ENCODE data around the gene PUSL1.

Gene PUSL1

DNA sequence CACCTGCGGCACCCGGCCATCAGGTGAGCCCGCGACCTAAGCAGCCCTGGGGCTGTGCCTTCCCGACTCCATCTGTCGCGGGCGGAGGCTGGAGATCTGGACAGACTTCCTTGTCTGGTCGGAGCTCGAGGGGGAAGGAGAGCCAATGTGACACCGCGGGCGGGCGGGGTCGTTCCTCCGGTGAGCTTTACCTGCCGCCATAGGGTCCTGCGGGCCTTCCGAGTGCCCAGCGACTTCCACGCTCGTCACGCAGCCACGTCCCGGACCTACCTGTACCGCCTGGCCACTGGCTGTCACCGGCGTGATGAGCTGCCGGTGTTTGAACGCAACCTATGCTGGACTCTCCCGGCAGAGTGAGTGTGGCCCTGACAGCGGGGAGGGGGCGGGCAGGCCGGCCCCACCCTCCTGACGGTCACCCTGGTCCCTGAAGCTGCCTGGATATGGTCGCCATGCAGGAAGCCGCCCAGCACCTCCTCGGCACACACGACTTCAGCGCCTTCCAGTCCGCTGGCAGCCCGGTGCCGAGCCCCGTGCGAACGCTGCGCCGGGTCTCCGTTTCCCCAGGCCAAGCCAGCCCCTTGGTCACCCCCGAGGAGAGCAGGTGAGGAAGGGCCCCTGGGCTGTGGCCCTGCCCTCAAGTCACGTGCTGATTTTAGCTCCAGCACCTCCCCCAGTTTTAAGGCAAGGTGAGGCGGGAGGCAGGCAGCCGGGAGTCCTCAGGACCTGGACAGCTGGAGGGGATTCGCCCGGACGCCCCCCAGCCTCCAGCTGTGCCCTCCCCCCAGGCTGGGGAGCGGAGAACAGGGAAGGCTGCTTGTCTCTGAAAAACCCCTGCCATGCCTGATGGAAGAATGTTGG, 1.1 kb downstream of the PUSL1 start (continued):
- TF ChIP-seq ZNF701 (tag by site-specific recombination; IDR thresholded peaks at IDR 0.05) (no peak), ZNF324 (tag by site-specific recombination; IDR thresholded peaks at IDR 0.05) (no peak), ZNF266 (tag by site-specific recombination; IDR thresholded peaks at IDR 0.05; ENCODE audit: low read depth) (no peak), ZNF426 (tag by site-specific recombination; IDR thresholded peaks at IDR 0.05) (no peak), GLI4 (tag by site-specific recombination; IDR thresholded peaks at IDR 0.05) (no peak), FEZF1 (tag by site-specific recombination; IDR thresholded peaks at IDR 0.05) (no peak), HOXD13 (CRISPR knock-in tag; IDR thresholded peaks at IDR 0.05; ENCODE audit: borderline replicate concordance) (no peak), ZNF571 (tag by site-specific recombination; IDR thresholded peaks at IDR 0.05) (no peak), ZNF777 (tag by site-specific recombination; IDR thresholded peaks at IDR 0.05; ENCODE audit: borderline replicate concordance) (no peak), SETDB1 (IDR thresholded peaks at IDR 0.05; ENCODE audit: insufficient read length, low read length) (no peak), ZNF354C (tag by site-specific recombination; IDR thresholded peaks at IDR 0.05; ENCODE audit: borderline replicate concordance, low read depth) (no peak), ZNF214 (tag by site-specific recombination; IDR thresholded peaks at IDR 0.05; ENCODE audit: borderline replicate concordance) (no peak), ZNF10 (tag by site-specific recombination; IDR thresholded peaks at IDR 0.05) (no peak), ZSCAN30 (tag by site-specific recombination; IDR thresholded peaks at IDR 0.05) (no peak), ZNF707 (tag by site-specific recombination; IDR thresholded peaks at IDR 0.05) (no peak), ZNF221 (tag by site-specific recombination; IDR thresholded peaks at IDR 0.05; ENCODE audit: borderline replicate concordance) (no peak), ZSCAN16 (tag by site-specific recombination; IDR thresholded peaks at IDR 0.05) (no peak), ZNF624 (tag by site-specific recombination; IDR thresholded peaks at IDR 0.05) (no peak), ZNF660 (tag by site-specific recombination; IDR thresholded peaks at IDR 0.05) (no peak), ZNF391 (tag by site-specific recombination; IDR thresholded peaks at IDR 0.05; ENCODE audit: borderline replicate concordance, low read depth) (no peak), IKZF3 (tag by site-specific recombination; IDR thresholded peaks at IDR 0.05) (no peak), ZEB2 (tag by site-specific recombination; IDR thresholded peaks at IDR 0.05) (peak; percentile 78), ZNF302 (tag by site-specific recombination; IDR thresholded peaks at IDR 0.05; ENCODE audit: low read depth) (no peak), MEIS1 (CRISPR knock-in tag; IDR thresholded peaks at IDR 0.05; ENCODE audit: borderline replicate concordance) (no peak), GLIS2 (tag by site-specific recombination; IDR thresholded peaks at IDR 0.05) (peak; percentile 92), ZFHX2 (tag by site-specific recombination; conservative IDR thresholded peaks at IDR 0.05) (no peak)
- TF ChIP-seq, protein P1, sequence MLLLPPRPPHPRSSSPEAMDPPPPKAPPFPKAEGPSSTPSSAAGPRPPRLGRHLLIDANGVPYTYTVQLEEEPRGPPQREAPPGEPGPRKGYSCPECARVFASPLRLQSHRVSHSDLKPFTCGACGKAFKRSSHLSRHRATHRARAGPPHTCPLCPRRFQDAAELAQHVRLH (tag by site-specific recombination; IDR thresholded peaks at IDR 0.05): no peak
- TF ChIP-seq, protein P2, sequence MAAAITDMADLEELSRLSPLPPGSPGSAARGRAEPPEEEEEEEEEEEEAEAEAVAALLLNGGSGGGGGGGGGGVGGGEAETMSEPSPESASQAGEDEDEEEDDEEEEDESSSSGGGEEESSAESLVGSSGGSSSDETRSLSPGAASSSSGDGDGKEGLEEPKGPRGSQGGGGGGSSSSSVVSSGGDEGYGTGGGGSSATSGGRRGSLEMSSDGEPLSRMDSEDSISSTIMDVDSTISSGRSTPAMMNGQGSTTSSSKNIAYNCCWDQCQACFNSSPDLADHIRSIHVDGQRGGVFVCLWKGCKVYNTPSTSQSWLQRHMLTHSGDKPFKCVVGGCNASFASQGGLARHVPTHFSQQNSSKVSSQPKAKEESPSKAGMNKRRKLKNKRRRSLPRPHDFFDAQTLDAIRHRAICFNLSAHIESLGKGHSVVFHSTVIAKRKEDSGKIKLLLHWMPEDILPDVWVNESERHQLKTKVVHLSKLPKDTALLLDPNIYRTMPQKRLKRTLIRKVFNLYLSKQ (tag by site-specific recombination; IDR thresholded peaks at IDR 0.05; ENCODE audit: borderline replicate concordance): no peak
- TF ChIP-seq, protein P3, sequence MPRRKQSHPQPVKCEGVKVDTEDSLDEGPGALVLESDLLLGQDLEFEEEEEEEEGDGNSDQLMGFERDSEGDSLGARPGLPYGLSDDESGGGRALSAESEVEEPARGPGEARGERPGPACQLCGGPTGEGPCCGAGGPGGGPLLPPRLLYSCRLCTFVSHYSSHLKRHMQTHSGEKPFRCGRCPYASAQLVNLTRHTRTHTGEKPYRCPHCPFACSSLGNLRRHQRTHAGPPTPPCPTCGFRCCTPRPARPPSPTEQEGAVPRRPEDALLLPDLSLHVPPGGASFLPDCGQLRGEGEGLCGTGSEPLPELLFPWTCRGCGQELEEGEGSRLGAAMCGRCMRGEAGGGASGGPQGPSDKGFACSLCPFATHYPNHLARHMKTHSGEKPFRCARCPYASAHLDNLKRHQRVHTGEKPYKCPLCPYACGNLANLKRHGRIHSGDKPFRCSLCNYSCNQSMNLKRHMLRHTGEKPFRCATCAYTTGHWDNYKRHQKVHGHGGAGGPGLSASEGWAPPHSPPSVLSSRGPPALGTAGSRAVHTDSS (tag by site-specific recombination; IDR thresholded peaks at IDR 0.05): no peak
- TF ChIP-seq, protein P4, sequence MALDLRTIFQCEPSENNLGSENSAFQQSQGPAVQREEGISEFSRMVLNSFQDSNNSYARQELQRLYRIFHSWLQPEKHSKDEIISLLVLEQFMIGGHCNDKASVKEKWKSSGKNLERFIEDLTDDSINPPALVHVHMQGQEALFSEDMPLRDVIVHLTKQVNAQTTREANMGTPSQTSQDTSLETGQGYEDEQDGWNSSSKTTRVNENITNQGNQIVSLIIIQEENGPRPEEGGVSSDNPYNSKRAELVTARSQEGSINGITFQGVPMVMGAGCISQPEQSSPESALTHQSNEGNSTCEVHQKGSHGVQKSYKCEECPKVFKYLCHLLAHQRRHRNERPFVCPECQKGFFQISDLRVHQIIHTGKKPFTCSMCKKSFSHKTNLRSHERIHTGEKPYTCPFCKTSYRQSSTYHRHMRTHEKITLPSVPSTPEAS (tag by site-specific recombination; IDR thresholded peaks at IDR 0.05): no peak
- TF ChIP-seq, protein P5, sequence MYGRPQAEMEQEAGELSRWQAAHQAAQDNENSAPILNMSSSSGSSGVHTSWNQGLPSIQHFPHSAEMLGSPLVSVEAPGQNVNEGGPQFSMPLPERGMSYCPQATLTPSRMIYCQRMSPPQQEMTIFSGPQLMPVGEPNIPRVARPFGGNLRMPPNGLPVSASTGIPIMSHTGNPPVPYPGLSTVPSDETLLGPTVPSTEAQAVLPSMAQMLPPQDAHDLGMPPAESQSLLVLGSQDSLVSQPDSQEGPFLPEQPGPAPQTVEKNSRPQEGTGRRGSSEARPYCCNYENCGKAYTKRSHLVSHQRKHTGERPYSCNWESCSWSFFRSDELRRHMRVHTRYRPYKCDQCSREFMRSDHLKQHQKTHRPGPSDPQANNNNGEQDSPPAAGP (tag by site-specific recombination; IDR thresholded peaks at IDR 0.05): 0 out of 2 replicates have a peak, but pooled peaks have one; percentile 61
- TF ChIP-seq, protein P6, sequence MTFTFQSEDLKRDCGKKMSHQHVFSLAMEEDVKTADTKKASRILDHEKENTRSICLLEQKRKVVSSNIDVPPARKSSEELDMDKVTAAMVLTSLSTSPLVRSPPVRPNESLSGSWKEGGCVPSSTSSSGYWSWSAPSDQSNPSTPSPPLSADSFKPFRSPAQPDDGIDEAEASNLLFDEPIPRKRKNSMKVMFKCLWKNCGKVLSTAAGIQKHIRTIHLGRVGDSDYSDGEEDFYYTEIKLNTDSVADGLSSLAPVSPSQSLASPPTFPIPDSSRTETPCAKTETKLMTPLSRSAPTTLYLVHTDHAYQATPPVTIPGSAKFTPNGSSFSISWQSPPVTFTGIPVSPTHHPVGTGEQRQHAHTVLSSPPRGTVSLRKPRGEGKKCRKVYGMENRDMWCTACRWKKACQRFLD (tag by site-specific recombination; IDR thresholded peaks at IDR 0.05): no peak

All from HEK293 (cell line).